ENCODE results near the gene TWNK. TPM values are rescaled to one million over a fixed set of nuclear protein-coding genes. Genes with fewer than 3 reads are reported as not detected.

The TWNK gene
- total RNA-seq, 1 experiment from 2014 or later = 28.2 TPM

GRCh38 chr10:100987685-100988049, 324 bp downstream of the TWNK start:
- H3K9me3 Mint-ChIP-seq = no peaks in the 10 kb centered on the region
- no peak for ATAC-seq
- POLR2A ChIA-PET = interaction anchor here (1.3 kb wide), 1 partner anchor 9 kb away, joined by 5 read pairs; no protein-coding TSS in a partner anchor
- TF ChIP-seq FOXP4 (CRISPR knock-in tag; IDR thresholded peaks at IDR 0.05) = no peak
- peak; percentile 5; the same call in 1 of the 2 replicates for TF ChIP-seq GABPB1 (CRISPR knock-in tag; IDR thresholded peaks at IDR 0.05)
- TF ChIP-seq CBFB (CRISPR knock-in tag; IDR thresholded peaks at IDR 0.05; ENCODE audit: low read depth) = no peak
- no peak for TF ChIP-seq ZSCAN18 (CRISPR knock-in tag; IDR thresholded peaks at IDR 0.05)
- TF ChIP-seq CTCF (IDR thresholded peaks at IDR 0.05) = no peak
- TF ChIP-seq E2F5 (CRISPR knock-in tag; IDR thresholded peaks at IDR 0.05) = no peak
- TF ChIP-seq ZNF281 (CRISPR knock-in tag; IDR thresholded peaks at IDR 0.05) = no peak
- TF ChIP-seq NR2C2 (CRISPR knock-in tag; IDR thresholded peaks at IDR 0.05) = no peak
- TF ChIP-seq ZNF219 (CRISPR knock-in tag; IDR thresholded peaks at IDR 0.05; ENCODE audit: borderline replicate concordance) = no peak
- TF ChIP-seq ZBTB21 (CRISPR knock-in tag; IDR thresholded peaks at IDR 0.05; ENCODE audit: borderline replicate concordance) = no peak
- peak; percentile 21; the same call in 1 of the 2 replicates for TF ChIP-seq MYBL2 (CRISPR knock-in tag; IDR thresholded peaks at IDR 0.05)
- TF ChIP-seq ZNF396 (CRISPR knock-in tag; IDR thresholded peaks at IDR 0.05; ENCODE audit: borderline replicate concordance) = no peak
- TF ChIP-seq PRDM15 (CRISPR knock-in tag; IDR thresholded peaks at IDR 0.05) = no peak
- no peak for TF ChIP-seq JUN (CRISPR knock-in tag; IDR thresholded peaks at IDR 0.05)
- TF ChIP-seq ZBTB43 (CRISPR knock-in tag; IDR thresholded peaks at IDR 0.05) = 0 out of 2 replicates have a peak, but pooled peaks have one; percentile 17
- no peak for TF ChIP-seq STAT6 (CRISPR knock-in tag; conservative IDR thresholded peaks at IDR 0.05; ENCODE audit: low read depth)
- no peak for TF ChIP-seq ELF4 (CRISPR knock-in tag; IDR thresholded peaks at IDR 0.05; ENCODE audit: low read depth)
- TF ChIP-seq PREB (CRISPR knock-in tag; IDR thresholded peaks at IDR 0.05; ENCODE audit: borderline replicate concordance) = no peak
- TF ChIP-seq IRF2 (CRISPR knock-in tag; IDR thresholded peaks at IDR 0.05; ENCODE audit: borderline replicate concordance, low read depth) = no peak

More at GRCh38 chr10:100987685-100988049, 324 bp downstream of the TWNK start:
- no peaks in the 10 kb centered on the region for H3K27me3 Mint-ChIP-seq (ENCODE audit: low read depth)
- CTCF ChIA-PET = interaction anchor here (1.0 to 4.5 kb wide), 8 partner anchors 10 to 418 kb away, joined by 3 to 28 read pairs (median 5); partner anchors contain the start of genes PDZD7 and SFXN3
- peak overlapping the region; percentile 93 for H3K27ac Mint-ChIP-seq
- peaks cover 26% of the 10 kb centered on the region for H3K36me3 Mint-ChIP-seq
- no peak for DNase-seq (ENCODE audit: low spot score)
- H3K4me1 Mint-ChIP-seq = peaks cover 13% of the 10 kb centered on the region
- peak overlapping the region; percentile 93 for H3K4me3 Mint-ChIP-seq
